DOHH2 (cell line): ENCODE data around the gene STOML1.

Experiments
- EZH2phosphoT487 ChIP-seq: fragments of 200-600 bp; sonication (generic); IDR thresholded peaks from 2 replicates; pipeline ENCODE4 v1.6.1; 2017; ENCODE audit warnings: borderline replicate concordance, mild to moderate bottlenecking, antibody characterized with exemption, low read length, moderate library complexity, mixed read lengths
- TF ChIP-seq, protein P1 (sequence below): fragments of 200-600 bp; sonication (generic); IDR thresholded peaks from one replicate; pipeline ENCODE4 v1.5.1; 2014; ENCODE audit warnings: antibody characterized with exemption, mild to moderate bottlenecking, low read depth, low read length; ENCODE audit not compliant: poor library complexity, severe bottlenecking

DNA sequence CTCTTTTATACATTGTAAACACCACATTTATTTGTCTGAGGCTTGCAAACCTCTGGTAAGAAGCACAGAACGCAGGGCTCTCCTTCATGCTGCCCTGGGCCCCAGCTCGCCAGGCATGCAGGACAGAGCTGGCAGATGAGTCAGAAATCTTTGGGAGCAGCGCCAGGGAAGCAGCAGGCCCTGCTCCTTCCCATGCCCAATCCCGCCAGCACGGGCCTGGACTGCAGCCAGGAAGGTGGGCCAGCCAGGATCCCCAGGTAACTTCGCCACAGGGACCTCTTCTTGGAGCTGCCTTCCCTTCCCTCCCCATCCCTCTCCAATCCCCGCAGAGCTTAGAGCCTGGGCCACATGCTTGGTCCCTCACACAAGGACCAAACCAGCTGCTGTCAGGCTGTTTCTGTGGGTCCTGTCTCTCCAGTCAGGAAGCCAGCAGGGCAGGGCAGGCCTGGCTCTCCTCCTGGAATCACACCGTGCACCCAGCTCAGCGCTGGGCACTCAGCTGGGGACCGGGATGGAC is 8.8 kb downstream of the STOML1 start:
- TF ChIP-seq, protein P1, sequence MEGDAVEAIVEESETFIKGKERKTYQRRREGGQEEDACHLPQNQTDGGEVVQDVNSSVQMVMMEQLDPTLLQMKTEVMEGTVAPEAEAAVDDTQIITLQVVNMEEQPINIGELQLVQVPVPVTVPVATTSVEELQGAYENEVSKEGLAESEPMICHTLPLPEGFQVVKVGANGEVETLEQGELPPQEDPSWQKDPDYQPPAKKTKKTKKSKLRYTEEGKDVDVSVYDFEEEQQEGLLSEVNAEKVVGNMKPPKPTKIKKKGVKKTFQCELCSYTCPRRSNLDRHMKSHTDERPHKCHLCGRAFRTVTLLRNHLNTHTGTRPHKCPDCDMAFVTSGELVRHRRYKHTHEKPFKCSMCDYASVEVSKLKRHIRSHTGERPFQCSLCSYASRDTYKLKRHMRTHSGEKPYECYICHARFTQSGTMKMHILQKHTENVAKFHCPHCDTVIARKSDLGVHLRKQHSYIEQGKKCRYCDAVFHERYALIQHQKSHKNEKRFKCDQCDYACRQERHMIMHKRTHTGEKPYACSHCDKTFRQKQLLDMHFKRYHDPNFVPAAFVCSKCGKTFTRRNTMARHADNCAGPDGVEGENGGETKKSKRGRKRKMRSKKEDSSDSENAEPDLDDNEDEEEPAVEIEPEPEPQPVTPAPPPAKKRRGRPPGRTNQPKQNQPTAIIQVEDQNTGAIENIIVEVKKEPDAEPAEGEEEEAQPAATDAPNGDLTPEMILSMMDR: no peak
- no peak for TF ChIP-seq EZH2phosphoT487
